ENCODE data around the gene ZFP36L2. TPM values are rescaled to one million over a fixed set of nuclear protein-coding genes. Genes with fewer than 3 reads are reported as not detected.

The ZFP36L2 gene, protein sequence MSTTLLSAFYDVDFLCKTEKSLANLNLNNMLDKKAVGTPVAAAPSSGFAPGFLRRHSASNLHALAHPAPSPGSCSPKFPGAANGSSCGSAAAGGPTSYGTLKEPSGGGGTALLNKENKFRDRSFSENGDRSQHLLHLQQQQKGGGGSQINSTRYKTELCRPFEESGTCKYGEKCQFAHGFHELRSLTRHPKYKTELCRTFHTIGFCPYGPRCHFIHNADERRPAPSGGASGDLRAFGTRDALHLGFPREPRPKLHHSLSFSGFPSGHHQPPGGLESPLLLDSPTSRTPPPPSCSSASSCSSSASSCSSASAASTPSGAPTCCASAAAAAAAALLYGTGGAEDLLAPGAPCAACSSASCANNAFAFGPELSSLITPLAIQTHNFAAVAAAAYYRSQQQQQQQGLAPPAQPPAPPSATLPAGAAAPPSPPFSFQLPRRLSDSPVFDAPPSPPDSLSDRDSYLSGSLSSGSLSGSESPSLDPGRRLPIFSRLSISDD
- 3.9 and 5.2 TPM in 2 replicates for total RNA-seq

DNA sequence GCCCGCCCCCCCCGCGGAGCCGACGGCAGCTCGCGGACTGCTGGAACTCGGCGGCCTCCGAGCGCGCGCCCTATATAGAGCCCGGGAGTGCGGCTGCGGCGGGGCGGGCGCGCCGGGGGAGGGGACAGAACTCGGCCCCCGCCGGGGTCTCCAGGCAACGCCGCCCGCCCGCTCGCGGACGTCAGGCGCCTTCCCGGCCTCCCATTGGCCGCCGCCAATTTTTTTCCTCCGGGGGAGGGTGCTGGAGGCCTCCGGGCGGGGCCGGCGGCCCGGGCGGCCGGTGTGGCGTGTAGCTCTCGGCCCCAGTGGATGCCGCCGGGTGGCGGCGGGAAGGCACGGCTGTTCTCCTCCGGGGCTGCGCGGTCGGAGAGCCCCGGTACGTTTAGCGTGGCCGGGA lies at the start of gene ZFP36L2:
ZFP36L2 (minus strand) TSS at position 49 of the 397 bp plus-strand sequence. CDS start 291 bp downstream, outside the sequence.

Data from epithelial cell of umbilical artery (primary cell).